ENCODE data around the gene ALCAM.

The ALCAM gene

GRCh38 chr3:105490045-105490444, 123.3 kb downstream of the ALCAM start:
- DNase-seq (ENCODE audit: low spot score): no peak

- DNase-seq (ENCODE audit: low spot score): peak; percentile 30
These were observed 126.7 kb downstream of the ALCAM start for GRCh38 chr3:105493305-105493892.

GRCh38 chr3:105495021-105495420, 128.3 kb downstream of the ALCAM start:
- DNase-seq (ENCODE audit: low spot score): no peak

- DNase-seq (ENCODE audit: low spot score): no peak
These were observed 129.6 kb downstream of the ALCAM start for GRCh38 chr3:105496343-105496742.

GRCh38 chr3:105497386-105497785, 130.7 kb downstream of the ALCAM start:
- DNase-seq (ENCODE audit: low spot score): no peak

- no peak for DNase-seq (ENCODE audit: low spot score)
These were observed 133.3 kb downstream of the ALCAM start for GRCh38 chr3:105499961-105500360.

- DNase-seq (ENCODE audit: low spot score): no peak
These were observed 135.6 kb downstream of the ALCAM start for GRCh38 chr3:105502333-105502732.

GRCh38 chr3:105503191-105503593, 136.5 kb downstream of the ALCAM start:
- DNase-seq (ENCODE audit: low spot score): no peak

GRCh38 chr3:105504440-105504951, 137.8 kb downstream of the ALCAM start:
- DNase-seq (ENCODE audit: low spot score): no peak

- no peak for DNase-seq (ENCODE audit: low spot score)
These were observed 138.5 kb downstream of the ALCAM start for GRCh38 chr3:105505170-105505569.

GRCh38 chr3:105511031-105511430, 144.3 kb downstream of the ALCAM start:
- DNase-seq (ENCODE audit: low spot score): no peak

GRCh38 chr3:105512061-105512460, 145.4 kb downstream of the ALCAM start:
- DNase-seq (ENCODE audit: low spot score): no peak

- DNase-seq (ENCODE audit: low spot score): no peak
These were observed 146.3 kb downstream of the ALCAM start for GRCh38 chr3:105513042-105513441.

- no peak for DNase-seq (ENCODE audit: low spot score)
These were observed 147.2 kb downstream of the ALCAM start for GRCh38 chr3:105513886-105514285.

GRCh38 chr3:105515372-105515771, 148.7 kb downstream of the ALCAM start:
- DNase-seq (ENCODE audit: low spot score): no peak

GRCh38 chr3:105516972-105517371, 150.3 kb downstream of the ALCAM start:
- no peak for DNase-seq (ENCODE audit: low spot score)

- DNase-seq (ENCODE audit: low spot score): no peak
These were observed 151.5 kb downstream of the ALCAM start for GRCh38 chr3:105518203-105518602.

GRCh38 chr3:105518806-105519418, 152.2 kb downstream of the ALCAM start:
- DNase-seq (ENCODE audit: low spot score): peak; percentile 52

GRCh38 chr3:105521770-105522169, 155.1 kb downstream of the ALCAM start:
- DNase-seq (ENCODE audit: low spot score): no peak

GRCh38 chr3:105523501-105523900, 156.8 kb downstream of the ALCAM start:
- DNase-seq (ENCODE audit: low spot score): no peak

- DNase-seq (ENCODE audit: low spot score): no peak
These were observed 158.8 kb downstream of the ALCAM start for GRCh38 chr3:105525531-105525930.

GRCh38 chr3:105526360-105527111, 159.8 kb downstream of the ALCAM start:
- DNase-seq (ENCODE audit: low spot score): no peak

GRCh38 chr3:105527535-105527934, 160.8 kb downstream of the ALCAM start:
- no peak for DNase-seq (ENCODE audit: low spot score)

All from D341Med (cell line).